Mucosa of rectum (tissue), 2 donors: Measurements from ENCODE around the gene TMEM252.

Experiments
- H3K27ac ChIP-seq, 2 donors: one replicate each; pipeline ENCODE4 v1.7.0; 2013; ENCODE audit warnings: inconsistent platforms in 2 of 2, low read depth in 2 of 2, low read length in 2 of 2
- H3K27me3 ChIP-seq, 2 donors: one replicate each; pipeline ENCODE4 v1.7.0; 2013; ENCODE audit warnings: low read length in 2 of 2; ENCODE audit not compliant: control insufficient read depth in 2 of 2, insufficient read depth in 2 of 2
- H3K36me3 ChIP-seq, 2 donors: one replicate each; pipeline ENCODE4 v1.7.0; 2013; ENCODE audit warnings: low read length in 2 of 2; ENCODE audit not compliant: control insufficient read depth in 2 of 2, insufficient read depth in 2 of 2
- H3K4me1 ChIP-seq, 2 donors: one replicate each; pipeline ENCODE4 v1.7.0; 2013; ENCODE audit warnings: low read length in 2 of 2, mild to moderate bottlenecking in 1 of 2; ENCODE audit not compliant: control insufficient read depth in 2 of 2, insufficient read depth in 2 of 2
- H3K4me3 ChIP-seq, 2 donors: one replicate each; pipeline ENCODE4 v1.7.0; 2013; ENCODE audit warnings: low read length in 2 of 2
- H3K9ac ChIP-seq, 2 donors: one replicate each; pipeline ENCODE4 v1.7.0; 2013; ENCODE audit warnings: low read length in 2 of 2, low read depth in 1 of 2, mild to moderate bottlenecking in 1 of 2
- H3K9me3 ChIP-seq, 2 donors: one replicate each; pipeline ENCODE4 v1.7.0; 2013; ENCODE audit warnings: low read length in 2 of 2; ENCODE audit not compliant: control insufficient read depth in 2 of 2
- donor health status: healthy.
- donor health status: Normal muscosa, but diverticular disease.

The TMEM252 gene, protein sequence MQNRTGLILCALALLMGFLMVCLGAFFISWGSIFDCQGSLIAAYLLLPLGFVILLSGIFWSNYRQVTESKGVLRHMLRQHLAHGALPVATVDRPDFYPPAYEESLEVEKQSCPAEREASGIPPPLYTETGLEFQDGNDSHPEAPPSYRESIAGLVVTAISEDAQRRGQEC

DNA sequence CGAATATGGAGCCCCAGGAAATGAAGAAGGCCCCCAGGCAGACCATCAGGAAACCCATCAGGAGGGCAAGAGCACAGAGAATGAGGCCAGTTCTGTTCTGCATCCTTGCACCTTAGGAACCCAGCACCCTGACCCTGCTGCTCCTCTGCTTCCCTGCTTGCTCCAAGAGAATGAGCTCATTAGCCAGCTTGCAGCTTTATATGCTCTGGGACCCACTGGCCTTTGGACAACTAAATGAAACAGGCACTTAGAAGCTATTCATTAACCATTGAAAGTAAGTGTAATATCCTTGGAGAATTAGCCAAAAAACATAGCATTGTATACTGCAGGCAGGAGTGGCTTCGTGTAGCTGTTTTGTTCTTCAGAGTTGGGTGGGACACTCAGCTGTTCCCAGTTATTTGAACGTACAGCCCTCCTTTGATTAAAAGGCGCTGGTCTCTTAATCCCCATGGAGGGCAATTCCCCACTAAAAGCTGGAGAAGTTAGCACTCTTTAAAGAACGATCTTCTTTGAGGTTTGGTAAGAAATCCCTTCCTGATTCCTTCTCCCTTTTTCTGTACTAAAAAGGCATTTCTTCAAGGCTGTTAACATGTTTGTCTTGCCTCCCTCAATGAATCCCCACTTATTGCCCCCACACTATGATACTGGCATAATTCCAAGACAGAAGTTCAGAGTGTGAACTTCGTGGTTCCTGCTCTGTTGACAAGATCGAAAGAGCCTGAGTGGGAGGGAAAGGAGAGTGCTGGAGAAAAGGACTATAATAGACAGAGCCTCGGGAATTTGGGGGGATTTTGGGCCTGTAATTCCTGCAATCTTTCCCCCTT, at the start of gene TMEM252:
Gene TMEM252, minus strand, starts transcription at position 172 of the 824 bp plus-strand sequence. Its CDS starts 69 bp downstream, at position 103.
- Histone ChIP-seq H3K4me3 (no peak within 1 kb of the TSS), H3K9ac (no peak within 1 kb of the TSS), H3K27ac (peak within 1 kb of the TSS; percentile 2 to 35), H3K4me1 (peaks cover 6 to 16% of the 10 kb centered on the region in 2 donors), H3K36me3 (no peaks in the 10 kb centered on the region), H3K27me3 (no peaks in the 10 kb centered on the region), H3K9me3 (no peaks in the 10 kb centered on the region)

DNA sequence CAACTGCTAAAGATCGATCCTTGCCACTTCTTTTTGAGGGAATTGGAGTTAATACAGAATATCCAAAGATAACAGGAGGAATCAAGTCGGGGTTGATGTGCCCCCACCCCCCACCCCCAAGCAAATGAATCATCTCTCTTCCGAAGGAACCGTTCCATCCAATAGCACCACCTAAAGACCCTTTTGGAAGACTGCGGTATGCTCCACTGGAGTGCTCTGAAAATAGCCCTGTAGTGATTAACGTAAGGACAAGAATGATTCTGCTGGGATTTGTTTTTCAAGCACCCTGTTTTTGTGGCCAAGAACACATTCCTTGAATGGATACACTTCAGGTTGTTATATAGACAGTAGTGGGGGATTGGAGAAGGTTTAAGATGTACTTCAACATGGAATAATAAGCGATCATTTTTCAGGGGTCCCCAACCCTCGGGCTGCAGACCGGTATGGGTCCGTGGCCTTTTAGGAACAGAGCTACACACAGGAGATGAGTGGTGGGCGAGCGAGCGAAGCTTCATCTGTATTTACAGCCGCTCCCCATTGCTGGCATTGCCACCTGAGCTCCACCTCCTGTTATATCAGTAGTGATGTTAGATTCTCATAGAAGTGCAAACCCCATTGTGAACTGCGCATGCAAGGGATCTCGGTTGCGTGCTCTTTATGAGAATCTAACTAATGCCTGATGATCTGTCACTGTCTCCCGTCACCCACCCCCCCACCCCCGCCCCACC, 44.5 kb upstream of the TMEM252 start:
- H3K9ac ChIP-seq, result no peak overlapping the region
- H3K27ac ChIP-seq, result no peak overlapping the region
- H3K4me1 ChIP-seq, result no peaks in the 10 kb centered on the region
- no peaks in the 10 kb centered on the region for H3K27me3 ChIP-seq
- no peak overlapping the region for H3K4me3 ChIP-seq
- H3K9me3 ChIP-seq, result no peaks in the 10 kb centered on the region
- no peaks in the 10 kb centered on the region for H3K36me3 ChIP-seq

DNA sequence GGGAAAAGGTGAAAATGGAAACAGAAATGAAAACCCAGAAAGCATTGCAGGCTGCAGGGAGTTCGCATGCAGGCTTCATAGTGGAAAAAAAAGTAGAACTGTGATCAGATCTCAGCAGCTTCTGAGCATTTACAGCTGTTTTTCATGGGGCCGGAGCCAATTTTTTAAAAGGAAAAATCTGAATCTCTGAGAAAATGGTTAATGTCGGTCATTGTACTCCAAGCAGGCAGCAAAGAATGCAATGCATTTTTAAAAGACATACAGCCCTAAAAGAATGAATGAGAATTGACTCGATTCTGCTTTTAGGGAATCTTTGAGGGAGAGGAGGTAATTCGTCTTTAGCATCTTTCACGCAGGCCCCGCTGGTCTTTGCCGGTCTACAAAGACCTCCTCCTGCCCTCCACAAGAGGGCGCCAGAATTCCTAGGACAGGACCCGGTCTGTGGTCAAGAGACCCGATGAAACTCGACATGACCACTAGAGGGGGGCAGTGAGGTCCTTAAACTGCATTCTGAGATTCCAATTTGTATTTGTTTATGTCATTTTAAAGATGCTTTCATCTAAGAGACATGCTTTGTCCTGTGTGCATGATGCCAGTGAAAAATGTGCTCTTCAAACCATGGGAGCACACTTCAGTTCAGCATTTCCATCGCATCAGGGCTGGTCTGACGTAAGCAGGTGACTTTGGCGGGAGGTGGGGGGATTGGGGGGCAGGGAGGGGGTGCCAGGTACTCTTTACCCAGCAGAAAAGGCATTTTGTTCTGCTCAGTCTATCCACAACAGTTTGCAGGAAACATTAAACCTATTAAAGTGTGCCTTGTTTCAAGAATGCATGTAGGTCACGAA, 43.7 kb upstream of the TMEM252 start:
- Histone ChIP-seq H3K36me3 (no peaks in the 10 kb centered on the region), H3K9me3 (no peaks in the 10 kb centered on the region), H3K27ac (no peak overlapping the region), H3K4me3 (no peak overlapping the region), H3K27me3 (no peaks in the 10 kb centered on the region), H3K9ac (no peak overlapping the region), H3K4me1 (no peaks in the 10 kb centered on the region)

DNA sequence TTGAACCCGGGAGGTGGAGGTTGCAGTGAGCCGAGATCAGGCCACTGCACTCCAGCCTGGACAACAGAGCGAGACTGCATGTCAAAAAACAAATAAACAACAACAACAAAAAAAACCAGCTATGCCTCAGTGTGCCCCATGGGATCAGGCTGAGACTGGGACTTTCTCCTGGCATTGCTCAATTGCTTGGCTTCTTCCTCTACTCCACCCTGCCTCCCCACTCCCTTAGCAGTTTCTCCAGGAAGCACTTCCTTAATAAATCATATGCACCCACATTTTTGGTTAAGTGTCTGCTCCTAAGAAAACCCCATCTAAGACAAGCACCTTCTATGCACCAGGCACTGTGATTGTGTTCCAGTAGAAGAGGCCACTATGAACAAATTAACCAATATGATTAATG, 41.0 kb upstream of the TMEM252 start:
- Histone ChIP-seq H3K36me3 (no peaks in the 10 kb centered on the region), H3K9ac (no peak overlapping the region), H3K27me3 (no peaks in the 10 kb centered on the region), H3K9me3 (no peaks in the 10 kb centered on the region), H3K4me1 (no peaks in the 10 kb centered on the region), H3K4me3 (no peak overlapping the region), H3K27ac (no peak overlapping the region)

DNA sequence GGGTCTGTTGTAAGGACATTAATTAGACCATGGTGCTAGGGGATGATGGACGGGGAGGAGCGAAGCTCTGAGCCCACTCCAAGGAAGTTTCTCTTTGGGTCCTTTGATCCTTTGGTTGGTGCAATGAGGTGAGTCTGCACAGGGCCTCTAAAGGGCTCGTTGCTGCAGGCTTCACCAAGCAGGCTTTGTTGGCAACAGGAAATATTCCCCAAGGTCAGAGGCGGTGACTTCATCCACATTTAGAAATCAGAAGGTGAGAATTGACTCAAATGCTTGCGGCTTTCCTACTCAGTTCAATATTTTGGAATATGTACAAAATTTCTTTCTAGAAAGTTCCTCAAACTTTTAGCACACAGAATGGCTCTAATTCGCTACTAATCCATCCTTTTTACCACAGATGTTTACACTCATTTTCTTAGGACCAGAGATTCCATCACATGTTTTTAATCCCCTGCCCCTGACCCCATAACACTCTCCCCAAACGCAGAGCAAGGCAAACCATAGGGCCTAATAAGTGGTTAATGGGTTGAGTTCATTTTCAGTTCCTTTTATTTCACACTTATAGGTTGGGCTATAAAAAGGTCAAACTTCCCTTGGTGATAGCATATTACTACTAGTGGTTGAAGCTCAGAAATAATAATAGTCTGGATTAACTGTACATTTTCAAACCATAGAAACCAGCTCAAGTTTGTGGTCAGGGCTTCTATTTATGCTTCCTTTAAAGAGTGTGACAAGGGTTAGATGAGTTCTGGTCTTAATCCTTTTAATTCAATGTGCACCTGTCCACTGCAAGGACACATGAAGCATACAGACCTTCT, 37.3 kb upstream of the TMEM252 start:
- Histone ChIP-seq H3K27ac (no peak overlapping the region), H3K36me3 (no peaks in the 10 kb centered on the region), H3K9me3 (no peaks in the 10 kb centered on the region), H3K27me3 (no peaks in the 10 kb centered on the region), H3K9ac (no peak overlapping the region), H3K4me1 (no peaks in the 10 kb centered on the region), H3K4me3 (no peak overlapping the region)

DNA sequence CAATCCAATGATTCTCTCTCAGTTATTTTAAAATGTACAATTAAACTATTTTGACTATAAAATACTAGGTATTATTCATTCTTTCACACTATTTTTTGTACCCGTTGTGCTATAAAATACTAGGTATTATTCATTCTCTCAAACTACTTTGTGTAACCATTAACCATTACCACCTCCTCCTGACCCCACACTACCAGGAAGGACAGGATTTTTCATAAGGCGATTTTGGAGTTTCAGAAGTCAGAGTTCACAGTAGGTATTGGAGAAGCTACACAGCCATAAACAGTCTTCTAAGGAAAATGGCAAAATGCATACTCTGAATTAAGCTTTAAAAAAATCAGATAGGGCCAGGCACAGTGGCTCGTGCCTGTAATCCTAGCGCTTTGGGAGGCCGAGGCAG, 35.1 kb upstream of the TMEM252 start:
- Histone ChIP-seq H3K36me3 (no peaks in the 10 kb centered on the region), H3K27ac (no peak overlapping the region), H3K9me3 (no peaks in the 10 kb centered on the region), H3K4me3 (no peak overlapping the region), H3K4me1 (no peaks in the 10 kb centered on the region), H3K27me3 (no peaks in the 10 kb centered on the region), H3K9ac (no peak overlapping the region)

DNA sequence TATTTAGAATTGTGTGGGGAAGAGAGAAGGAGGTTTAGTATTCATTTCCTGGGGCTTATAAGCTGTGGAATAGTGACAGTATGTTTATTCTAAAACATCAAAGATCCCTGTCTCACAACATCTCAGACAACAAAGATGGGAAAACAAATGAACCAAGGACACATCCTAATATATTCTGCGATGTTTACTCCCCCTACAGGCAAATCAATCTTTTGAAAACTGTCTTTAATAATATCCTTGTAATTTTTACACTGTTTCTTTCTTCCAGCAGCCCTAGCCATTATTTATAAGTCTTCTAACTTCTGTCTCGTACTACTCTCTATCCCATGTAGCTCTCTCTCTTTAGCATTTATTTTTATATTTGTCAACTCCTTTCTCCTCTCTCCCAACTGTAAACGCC, 33.5 kb upstream of the TMEM252 start:
- Histone ChIP-seq H3K27me3 (no peaks in the 10 kb centered on the region), H3K4me1 (no peaks in the 10 kb centered on the region), H3K36me3 (no peaks in the 10 kb centered on the region), H3K9ac (no peak overlapping the region), H3K27ac (no peak overlapping the region), H3K4me3 (no peak overlapping the region), H3K9me3 (no peaks in the 10 kb centered on the region)

DNA sequence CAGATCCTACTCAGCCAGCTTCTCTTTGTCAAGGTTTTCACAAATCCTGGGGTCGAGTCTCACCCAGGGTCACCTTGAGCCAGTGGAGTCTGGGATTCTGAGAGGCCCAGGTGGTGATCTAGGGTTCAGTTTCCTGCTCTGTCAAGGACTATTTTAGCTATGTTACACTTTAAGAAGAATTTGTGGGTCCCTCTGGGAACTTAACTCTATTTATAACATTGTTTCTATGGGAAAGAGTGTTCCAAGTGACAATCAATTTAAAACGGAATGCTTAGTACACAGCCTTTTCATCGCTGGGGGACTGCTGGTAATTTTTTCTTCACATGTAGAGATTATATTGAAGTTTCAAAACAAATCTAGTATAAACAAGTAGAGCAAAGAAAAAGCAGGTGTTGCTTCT, 26.9 kb upstream of the TMEM252 start:
- no peak overlapping the region for H3K4me3 ChIP-seq
- H3K9me3 ChIP-seq, result no peaks in the 10 kb centered on the region
- no peaks in the 10 kb centered on the region for H3K36me3 ChIP-seq
- no peak overlapping the region for H3K27ac ChIP-seq
- H3K9ac ChIP-seq, result no peak overlapping the region
- H3K4me1 ChIP-seq, result no peaks in the 10 kb centered on the region
- no peaks in the 10 kb centered on the region for H3K27me3 ChIP-seq

DNA sequence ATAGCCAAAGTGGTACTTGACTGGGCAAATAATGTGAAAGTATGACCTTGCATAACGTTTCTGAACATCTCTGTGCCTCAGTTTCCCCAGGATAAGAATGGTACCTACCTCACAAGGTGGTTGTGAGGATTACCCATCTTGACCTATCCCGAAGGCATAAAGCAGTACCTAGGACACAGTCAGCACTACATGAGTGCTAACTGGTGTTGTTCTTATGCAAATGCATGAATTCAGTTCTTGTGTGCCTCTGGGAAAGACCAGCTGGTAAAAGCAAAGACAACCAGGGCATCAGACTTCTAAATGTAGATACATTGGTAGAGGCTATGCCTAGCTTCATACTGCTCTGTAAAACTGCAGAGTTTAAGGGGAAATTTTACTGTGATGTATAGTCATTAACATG, 21.8 kb upstream of the TMEM252 start:
- Histone ChIP-seq H3K36me3 (no peaks in the 10 kb centered on the region), H3K4me1 (peaks cover 0 to 5% of the 10 kb centered on the region in 2 donors), H3K9me3 (no peaks in the 10 kb centered on the region), H3K27me3 (no peaks in the 10 kb centered on the region), H3K4me3 (no peak overlapping the region), H3K27ac (no peak overlapping the region), H3K9ac (no peak overlapping the region)
